ENCODE data around the gene TMEM198. TPM values are rescaled to one million over a fixed set of nuclear protein-coding genes. Genes with fewer than 3 reads are reported as not detected.

TMEM198 gene
- total RNA-seq, 4 donors from 2014 or later, result 0.56 to 1.9 (median 1.4) TPM

DNA sequence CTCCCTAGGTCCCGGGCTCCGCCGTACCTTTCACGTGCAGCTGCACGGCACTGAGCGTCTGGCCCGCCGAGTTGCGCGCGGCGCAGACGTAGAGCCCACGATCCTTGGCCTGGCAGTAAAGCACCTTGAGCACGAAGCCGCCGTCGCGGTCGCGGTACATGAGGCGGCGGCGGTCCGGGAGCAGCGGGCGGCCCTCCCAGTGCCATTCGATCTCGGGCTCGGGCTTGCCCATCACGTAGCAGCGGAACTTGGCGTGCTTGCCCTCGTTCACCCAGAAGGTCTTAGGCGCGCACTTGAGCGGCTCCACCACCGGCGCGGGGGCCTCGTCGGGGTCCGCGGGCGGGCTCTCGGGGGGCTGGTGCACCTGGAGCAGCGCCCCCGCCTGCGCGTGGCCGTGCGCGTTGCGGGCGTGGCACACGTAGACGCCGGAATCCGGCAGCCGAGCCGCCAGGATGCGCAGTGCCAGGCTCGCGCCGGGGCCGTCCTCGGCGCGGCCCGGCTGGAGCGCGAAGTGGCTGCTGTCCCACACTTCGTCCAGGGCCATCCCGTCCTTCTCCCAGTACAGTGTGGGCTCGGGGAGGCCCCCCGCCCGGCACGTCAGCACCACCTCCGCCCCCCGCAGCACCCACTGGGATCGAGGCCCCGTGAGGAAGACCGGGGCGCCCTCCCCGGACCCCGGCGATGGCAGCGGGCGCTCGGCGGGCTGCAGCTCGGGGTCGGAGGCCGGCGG, 26.5 kb downstream of the TMEM198 start:
- peak overlapping the region; percentile 93 for H3K4me3 ChIP-seq
- DNase-seq (ENCODE audit: low spot score in 2 of 2), result no peak
- no CpG with 5 or more reads among the region's 95 CpGs for WGBS
- H3K4me1 ChIP-seq, result peaks cover 20% of the 10 kb centered on the region
- H3K36me3 ChIP-seq, result peaks cover 21% of the 10 kb centered on the region
- H3K27me3 ChIP-seq, result peaks cover 6% of the 10 kb centered on the region
- peak overlapping the region; percentile 86 for H3K27ac ChIP-seq
- H3K9me3 ChIP-seq, result no peaks in the 10 kb centered on the region
- no peak for TF ChIP-seq POLR2AphosphoS5 (IDR thresholded peaks at IDR 0.05)
- no peak for TF ChIP-seq POLR2A (IDR thresholded peaks at IDR 0.05)
- TF ChIP-seq EP300 (IDR thresholded peaks at IDR 0.05), result no peak
- TF ChIP-seq, protein P1, sequence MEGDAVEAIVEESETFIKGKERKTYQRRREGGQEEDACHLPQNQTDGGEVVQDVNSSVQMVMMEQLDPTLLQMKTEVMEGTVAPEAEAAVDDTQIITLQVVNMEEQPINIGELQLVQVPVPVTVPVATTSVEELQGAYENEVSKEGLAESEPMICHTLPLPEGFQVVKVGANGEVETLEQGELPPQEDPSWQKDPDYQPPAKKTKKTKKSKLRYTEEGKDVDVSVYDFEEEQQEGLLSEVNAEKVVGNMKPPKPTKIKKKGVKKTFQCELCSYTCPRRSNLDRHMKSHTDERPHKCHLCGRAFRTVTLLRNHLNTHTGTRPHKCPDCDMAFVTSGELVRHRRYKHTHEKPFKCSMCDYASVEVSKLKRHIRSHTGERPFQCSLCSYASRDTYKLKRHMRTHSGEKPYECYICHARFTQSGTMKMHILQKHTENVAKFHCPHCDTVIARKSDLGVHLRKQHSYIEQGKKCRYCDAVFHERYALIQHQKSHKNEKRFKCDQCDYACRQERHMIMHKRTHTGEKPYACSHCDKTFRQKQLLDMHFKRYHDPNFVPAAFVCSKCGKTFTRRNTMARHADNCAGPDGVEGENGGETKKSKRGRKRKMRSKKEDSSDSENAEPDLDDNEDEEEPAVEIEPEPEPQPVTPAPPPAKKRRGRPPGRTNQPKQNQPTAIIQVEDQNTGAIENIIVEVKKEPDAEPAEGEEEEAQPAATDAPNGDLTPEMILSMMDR (IDR thresholded peaks at IDR 0.05), result no peak

- Histone ChIP-seq H3K4me1 (peaks cover 20% of the 10 kb centered on the region), H3K9me3 (no peaks in the 10 kb centered on the region), H3K27ac (peak overlapping the region; percentile 86), H3K36me3 (peaks cover 17% of the 10 kb centered on the region), H3K4me3 (peak overlapping the region; percentile 93), H3K27me3 (peaks cover 9% of the 10 kb centered on the region)
- no peak for TF ChIP-seq POLR2A (IDR thresholded peaks at IDR 0.05)
- TF ChIP-seq POLR2AphosphoS5 (IDR thresholded peaks at IDR 0.05), result no peak
- no peak for TF ChIP-seq EP300 (IDR thresholded peaks at IDR 0.05)
- TF ChIP-seq, protein P1 (IDR thresholded peaks at IDR 0.05), result no peak
- no CpG with 5 or more reads among the region's 55 CpGs for WGBS
- no peak for DNase-seq (ENCODE audit: low spot score in 2 of 2)
Observed at GRCh38 chr2:219570924-219571310, 27.1 kb downstream of the TMEM198 start.

GRCh38 chr2:219571311-219572236, 27.7 kb downstream of the TMEM198 start, which contains the start of gene OBSL1:
Gene OBSL1 (minus strand): TSS chr2:219571539. CDS start chr2:219571232, 307 bp downstream.
- peak within 1 kb of the TSS; percentile 93 for H3K4me3 ChIP-seq
- DNase-seq (ENCODE audit: low spot score in 2 of 2), result no peak
- TF ChIP-seq POLR2AphosphoS5 (IDR thresholded peaks at IDR 0.05), result no peak
- TF ChIP-seq EP300 (IDR thresholded peaks at IDR 0.05), result no peak
- no peak for TF ChIP-seq POLR2A (IDR thresholded peaks at IDR 0.05)
- TF ChIP-seq, protein P1 (IDR thresholded peaks at IDR 0.05), result no peak
- H3K27me3 ChIP-seq, result peaks cover 9% of the 10 kb centered on the region
- peaks cover 20% of the 10 kb centered on the region for H3K4me1 ChIP-seq
- H3K36me3 ChIP-seq, result peaks cover 15% of the 10 kb centered on the region
- H3K9me3 ChIP-seq, result no peaks in the 10 kb centered on the region
- WGBS, result 14% methylated on average over 21 of the region's 42 CpGs
- H3K27ac ChIP-seq, result peak within 1 kb of the TSS; percentile 86

DNA sequence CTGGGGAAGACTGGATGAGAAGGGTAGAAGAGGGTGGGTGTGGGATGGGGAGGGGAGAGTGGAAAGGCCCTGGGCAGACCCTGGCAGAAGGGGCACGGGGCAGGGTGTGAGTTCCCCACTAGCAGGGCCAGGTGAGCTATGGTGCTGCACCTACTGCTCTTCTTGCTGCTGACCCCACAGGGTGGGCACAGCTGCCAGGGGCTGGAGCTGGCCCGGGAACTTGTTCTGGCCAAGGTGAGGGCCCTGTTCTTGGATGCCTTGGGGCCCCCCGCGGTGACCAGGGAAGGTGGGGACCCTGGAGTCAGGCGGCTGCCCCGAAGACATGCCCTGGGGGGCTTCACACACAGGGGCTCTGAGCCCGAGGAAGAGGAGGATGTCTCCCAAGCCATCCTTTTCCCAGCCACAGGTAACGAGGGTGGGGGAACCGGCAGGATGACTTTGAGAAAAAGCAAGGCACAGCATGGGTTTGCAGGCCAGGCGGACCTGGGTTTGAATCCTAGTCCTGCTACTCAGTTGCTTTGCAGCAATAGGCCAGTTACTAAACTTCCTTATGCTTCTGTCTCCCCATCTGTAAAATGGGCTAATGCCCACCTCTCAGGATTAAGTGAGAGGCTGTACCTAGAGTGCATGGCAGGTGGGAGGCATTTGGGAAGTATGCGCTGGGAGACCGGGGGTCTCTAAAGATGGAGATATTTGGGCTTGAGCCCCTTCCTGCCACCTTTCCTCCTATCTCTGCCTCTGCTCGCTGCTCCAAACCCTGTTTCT, 28.6 kb downstream of the TMEM198 start, which contains the start of gene INHA:
Gene INHA (plus strand): TSS at position 74 of the 765 bp plus-strand sequence. CDS start 65 bp downstream, at position 139.
- H3K4me1 ChIP-seq, result peaks cover 20% of the 10 kb centered on the region

More for the DNA sequence above, 28.6 kb downstream of the TMEM198 start, which contains the start of gene INHA:
- DNase-seq (ENCODE audit: low spot score in 2 of 2), result no peak
- peaks cover 16% of the 10 kb centered on the region for H3K27me3 ChIP-seq
- 76% methylated on average over 12 of the region's 13 CpGs for WGBS
- peak within 1 kb of the TSS; percentile 86 for H3K27ac ChIP-seq
- no peaks in the 10 kb centered on the region for H3K9me3 ChIP-seq
- TF ChIP-seq, protein P1 (IDR thresholded peaks at IDR 0.05), result no peak
- TF ChIP-seq POLR2A (IDR thresholded peaks at IDR 0.05) (no peak), POLR2AphosphoS5 (IDR thresholded peaks at IDR 0.05) (no peak), EP300 (IDR thresholded peaks at IDR 0.05) (no peak)
- peaks cover 8% of the 10 kb centered on the region for H3K36me3 ChIP-seq
- peak within 1 kb of the TSS; percentile 93 for H3K4me3 ChIP-seq
